ENCODE measurements around the gene STK40. TPM values are rescaled to one million over a fixed set of nuclear protein-coding genes. Genes with fewer than 3 reads are reported as not detected.

STK40 gene
- total RNA-seq, 1 experiment from 2014 or later, result 14.4 TPM

GRCh38 chr1:36306210-36306901, 79.4 kb downstream of the STK40 start, which contains the start of gene SH3D21:
Gene SH3D21 (plus strand): TSS chr1:36306368. CDS start chr1:36306421, 53 bp downstream.
- Histone ChIP-seq H3K27ac (ENCODE audit: low read length) (peak within 1 kb of the TSS; percentile 53), H2AFZ (ENCODE audit: low read length) (peak within 1 kb of the TSS; percentile 91), H3K9ac (ENCODE audit: low read length) (peak within 1 kb of the TSS; percentile 77), H3K4me1 (ENCODE audit: insufficient read depth, low read length) (peaks cover 23% of the 10 kb centered on the region), H4K20me1 (ENCODE audit: low read length) (no peaks in the 10 kb centered on the region), H3K4me3 (ENCODE audit: low read length) (peak within 1 kb of the TSS; percentile 83), H3K36me3 (ENCODE audit: low read depth, low read length) (peaks cover 25% of the 10 kb centered on the region), H3F3A (ENCODE audit: low read length, unreplicated experiment) (no peaks in the 10 kb centered on the region), H3K9me3 (ENCODE audit: low read length) (no peaks in the 10 kb centered on the region), H3K4me2 (ENCODE audit: low read length) (peak within 1 kb of the TSS; percentile 85), H3K27me3 (ENCODE audit: low read length) (no peaks in the 10 kb centered on the region), H3K9me2 (replicated peaks; ENCODE audit: low read length) (no peaks in the 10 kb centered on the region), H3K79me2 (ENCODE audit: low read length) (peaks cover 24% of the 10 kb centered on the region)
- CTCF ChIA-PET, result interaction anchor here (1.9 kb wide), 1 partner anchor 157 kb away, joined by 8 read pairs; the partner anchor contains the start of gene TRAPPC3
- DNase-seq (peak; percentile 49), ATAC-seq (peak; percentile 66)
- TF ChIP-seq EZH2phosphoT487 (IDR thresholded peaks at IDR 0.05; ENCODE audit: borderline replicate concordance, low read length) (no peak), CTCF (conservative IDR thresholded peaks at IDR 0.05; ENCODE audit: low read depth, low read length) (peak; percentile 43), EZH2 (IDR thresholded peaks at IDR 0.05; ENCODE audit: low read length, unreplicated experiment) (no peak)
- POLR2A ChIA-PET (ENCODE audit: unreplicated experiment), result interaction anchor here (0.5 to 1.0 kb wide), 3 partner anchors 53 to 664 kb away, joined by 3 to 12 read pairs (median 3); no protein-coding TSS in a partner anchor
- intact Hi-C loops (cut with micrococcal nuclease), result no loop called here
- no TSS peak for BruUV-seq (replicated peaks)

- H2AFZ ChIP-seq (ENCODE audit: low read length), result peak overlapping the region; percentile 91; the same call in 1 of the 2 replicates
- H3K9me2 ChIP-seq (replicated peaks; ENCODE audit: low read length), result no peaks in the 10 kb centered on the region
- DNase-seq (no peak), ATAC-seq (no peak)
- peaks cover 28% of the 10 kb centered on the region for H3K4me1 ChIP-seq (ENCODE audit: insufficient read depth, low read length)
- no peaks in the 10 kb centered on the region for H4K20me1 ChIP-seq (ENCODE audit: low read length)
- H3F3A ChIP-seq (ENCODE audit: low read length, unreplicated experiment), result peaks cover 5% of the 10 kb centered on the region
- no peak overlapping the region for H3K9ac ChIP-seq (ENCODE audit: low read length)
- H3K36me3 ChIP-seq (ENCODE audit: low read depth, low read length), result peaks cover 30% of the 10 kb centered on the region
- intact Hi-C loops (cut with micrococcal nuclease), result no loop called here
- H3K79me2 ChIP-seq (ENCODE audit: low read length), result peaks cover 28% of the 10 kb centered on the region
- H3K4me2 ChIP-seq (ENCODE audit: low read length), result peak overlapping the region; percentile 85
- CTCF ChIA-PET, result interaction anchor here (1.9 kb wide), 1 partner anchor 157 kb away, joined by 8 read pairs; the partner anchor contains the start of gene TRAPPC3
- H3K4me3 ChIP-seq (ENCODE audit: low read length), result peak overlapping the region; percentile 83
- H3K27me3 ChIP-seq (ENCODE audit: low read length), result no peaks in the 10 kb centered on the region
- POLR2A ChIA-PET (ENCODE audit: unreplicated experiment), result interaction anchor here (0.5 kb wide), 1 partner anchor 664 kb away, joined by 12 read pairs; no protein-coding TSS in a partner anchor
- BruUV-seq (replicated peaks), result TSS peak; percentile 42
- H3K27ac ChIP-seq (ENCODE audit: low read length), result 0 out of 2 replicates have a peak overlapping the region, but pooled peaks have one; percentile 53
- no peaks in the 10 kb centered on the region for H3K9me3 ChIP-seq (ENCODE audit: low read length)
- no peak for TF ChIP-seq CTCF (conservative IDR thresholded peaks at IDR 0.05; ENCODE audit: low read depth, low read length)
- TF ChIP-seq EZH2 (IDR thresholded peaks at IDR 0.05; ENCODE audit: low read length, unreplicated experiment), result no peak
- TF ChIP-seq EZH2phosphoT487 (IDR thresholded peaks at IDR 0.05; ENCODE audit: borderline replicate concordance, low read length), result no peak
Measured at GRCh38 chr1:36305915-36306209, 79.9 kb downstream of the STK40 start.

All from PC-3 (cell line).